DMS153 treated with DMSO at 0.1 percent for 48 hours (cell line): ENCODE results near the gene ZBTB8OS.
"Not testable (repeated sequence)": the region's sequence is repeated elsewhere in the genome, so short reads cannot be mapped to it uniquely, and the experiment has no call there.

ENCODE experiments used
- DNase-seq: peaks from one replicate; lab custom pipeline; 2025; ENCODE audit not compliant: unreplicated experiment; lab: John Stamatoyannopoulos, UW

Gene ZBTB8OS

GRCh38 chr1:32650752-32651460, 556 bp upstream of the ZBTB8OS start, which contains the start of gene RBBP4:
TSS of gene RBBP4 (plus strand) at chr1:32651208. CDS start at chr1:32651307, 99 bp downstream.
- peak; percentile 100 for DNase-seq

- DNase-seq: no peak
Observed at GRCh38 chr1:32647308-32648134, 2.8 kb downstream of the ZBTB8OS start.

- no peak for DNase-seq
Observed at GRCh38 chr1:32644426-32644825, 5.9 kb downstream of the ZBTB8OS start.

GRCh38 chr1:32642292-32642827, 8.0 kb downstream of the ZBTB8OS start:
- DNase-seq: not testable (repeated sequence)

GRCh38 chr1:32639489-32640075, 10.8 kb downstream of the ZBTB8OS start:
- no peak for DNase-seq

GRCh38 chr1:32636914-32637645, 13.3 kb downstream of the ZBTB8OS start:
- DNase-seq: no peak

- DNase-seq: no peak
Observed at GRCh38 chr1:32635508-32636277, 14.7 kb downstream of the ZBTB8OS start.

GRCh38 chr1:32632829-32633228, 17.5 kb downstream of the ZBTB8OS start:
- DNase-seq: no peak

GRCh38 chr1:32630173-32630572, 20.2 kb downstream of the ZBTB8OS start:
- not testable (repeated sequence) for DNase-seq

GRCh38 chr1:32627596-32628162, 22.7 kb downstream of the ZBTB8OS start:
- no peak for DNase-seq

GRCh38 chr1:32626176-32626575, 24.2 kb downstream of the ZBTB8OS start:
- no peak for DNase-seq

GRCh38 chr1:32623775-32624174, 26.6 kb downstream of the ZBTB8OS start:
- DNase-seq: no peak

- DNase-seq: no peak
Observed at GRCh38 chr1:32622806-32623681, 27.3 kb downstream of the ZBTB8OS start.

- DNase-seq: no peak
Observed at GRCh38 chr1:32622205-32622604, 28.1 kb downstream of the ZBTB8OS start.

GRCh38 chr1:32619701-32620485, 30.5 kb downstream of the ZBTB8OS start:
- DNase-seq: no peak

- no peak for DNase-seq
Observed at GRCh38 chr1:32618673-32619221, 31.6 kb downstream of the ZBTB8OS start.

GRCh38 chr1:32613472-32613871, 36.9 kb downstream of the ZBTB8OS start:
- no peak for DNase-seq
